HPDE6-E6E7 (cell line): ENCODE results near the gene AGBL5.

Source experiments
- DNase-seq: peaks from one replicate; pipeline ENCODE4 v3.0.0; 2011; ENCODE audit warnings: missing footprints; ENCODE audit errors: extremely low spot score

Gene AGBL5

GRCh38 chr2:27050996-27051901 is at the start of gene AGBL5:
Gene AGBL5 (plus strand): TSS chr2:27051668. CDS start chr2:27052959, 1,291 bp downstream.
- DNase-seq = peak; percentile 100

GRCh38 chr2:27001950-27002349 is 49.5 kb upstream of the AGBL5 start:
- DNase-seq = no peak

GRCh38 chr2:27003007-27003406 is 48.5 kb upstream of the AGBL5 start:
- DNase-seq = no peak

GRCh38 chr2:27003857-27004256 is 47.6 kb upstream of the AGBL5 start:
- DNase-seq = no peak

GRCh38 chr2:27006602-27007415 is 44.7 kb upstream of the AGBL5 start:
- no peak for DNase-seq

GRCh38 chr2:27007416-27008374 is 43.8 kb upstream of the AGBL5 start:
- DNase-seq = no peak

- no peak for DNase-seq
Observed at GRCh38 chr2:27008678-27009077, 42.8 kb upstream of the AGBL5 start.

- no peak for DNase-seq
Observed at GRCh38 chr2:27009083-27009482, 42.4 kb upstream of the AGBL5 start.

- DNase-seq = no peak
Observed at GRCh38 chr2:27009716-27010115, 41.8 kb upstream of the AGBL5 start.

- DNase-seq = no peak
Observed at GRCh38 chr2:27010139-27010538, 41.3 kb upstream of the AGBL5 start.

- no peak for DNase-seq
Observed at GRCh38 chr2:27013738-27014137, 37.7 kb upstream of the AGBL5 start.

- DNase-seq = no peak
Observed at GRCh38 chr2:27014771-27015433, 36.6 kb upstream of the AGBL5 start.

GRCh38 chr2:27016801-27017325 is 34.6 kb upstream of the AGBL5 start:
- DNase-seq = peak; percentile 52

- no peak for DNase-seq
Observed at GRCh38 chr2:27018142-27018541, 33.3 kb upstream of the AGBL5 start.

GRCh38 chr2:27019459-27019858 is 32.0 kb upstream of the AGBL5 start:
- DNase-seq = no peak

- DNase-seq = no peak
Observed at GRCh38 chr2:27019931-27020855, 31.3 kb upstream of the AGBL5 start.

- no peak for DNase-seq
Observed at GRCh38 chr2:27021253-27022049, 30.0 kb upstream of the AGBL5 start.

- no peak for DNase-seq
Observed at GRCh38 chr2:27023740-27024139, 27.7 kb upstream of the AGBL5 start.

GRCh38 chr2:27024188-27024587 is 27.3 kb upstream of the AGBL5 start:
- DNase-seq = no peak
